ENCODE measurements around the gene GCKR.

GCKR gene

GRCh38 chr2:27496357-27497287 lies at the start of gene GCKR:
Gene GCKR, plus strand, starts transcription at chr2:27496839. Its CDS starts 66 bp downstream, at chr2:27496905.
- no peak for TF ChIP-seq CTCF (conservative IDR thresholded peaks at IDR 0.05)
- H3K27ac ChIP-seq: peak within 1 kb of the TSS; percentile 54

GRCh38 chr2:27448381-27448780 lies 48.3 kb upstream of the GCKR start:
- TF ChIP-seq CTCF (conservative IDR thresholded peaks at IDR 0.05): no peak
- H3K27ac ChIP-seq: no peak overlapping the region

- H3K27ac ChIP-seq: no peak overlapping the region
- TF ChIP-seq CTCF (conservative IDR thresholded peaks at IDR 0.05): no peak
Observed at GRCh38 chr2:27451095-27451494, 45.5 kb upstream of the GCKR start.

- H3K27ac ChIP-seq: no peak overlapping the region
- no peak for TF ChIP-seq CTCF (conservative IDR thresholded peaks at IDR 0.05)
Observed at GRCh38 chr2:27453968-27454367, 42.7 kb upstream of the GCKR start.

- no peak for TF ChIP-seq CTCF (conservative IDR thresholded peaks at IDR 0.05)
- H3K27ac ChIP-seq: no peak overlapping the region
Observed at GRCh38 chr2:27461118-27461517, 35.5 kb upstream of the GCKR start.

- TF ChIP-seq CTCF (conservative IDR thresholded peaks at IDR 0.05): no peak
- no peak overlapping the region for H3K27ac ChIP-seq
Observed at GRCh38 chr2:27464443-27464842, 32.2 kb upstream of the GCKR start.

- TF ChIP-seq CTCF (conservative IDR thresholded peaks at IDR 0.05): no peak
- no peak overlapping the region for H3K27ac ChIP-seq
Observed at GRCh38 chr2:27471961-27472360, 24.7 kb upstream of the GCKR start.

Measured in VCaP (cell line).